Raji (cell line): ENCODE measurements around the gene NFRKB.

Experiments used
- POLR2A ChIP-seq: IDR thresholded peaks from 2 replicates; pipeline ENCODE4 v1.6.1; 2011; ENCODE audit warnings: low read depth, low read length, control low read depth; ENCODE audit not compliant: insufficient read depth

The NFRKB gene

GRCh38 chr11:129856036-129856435 lies 39.3 kb downstream of the NFRKB start:
- no peak for TF ChIP-seq POLR2A

- TF ChIP-seq POLR2A: no peak
Measured at GRCh38 chr11:129855086-129855485, 40.3 kb downstream of the NFRKB start.

- TF ChIP-seq POLR2A: no peak
Measured at GRCh38 chr11:129854232-129854805, 41.1 kb downstream of the NFRKB start.

- no peak for TF ChIP-seq POLR2A
Measured at GRCh38 chr11:129853518-129854231, 41.7 kb downstream of the NFRKB start.

- TF ChIP-seq POLR2A: no peak
Measured at GRCh38 chr11:129852125-129852740, 43.1 kb downstream of the NFRKB start.

- TF ChIP-seq POLR2A: no peak
Measured at GRCh38 chr11:129849447-129850130, 45.8 kb downstream of the NFRKB start.

GRCh38 chr11:129846508-129847335 lies 48.7 kb downstream of the NFRKB start:
- TF ChIP-seq POLR2A: no peak
